GM18873 (cell line): Measurements from ENCODE around the gene ADGRL3.

ENCODE experiments used
- ATAC-seq: cut with Tn5 transposase; IDR thresholded peaks from one replicate; pipeline ENCODE4 v1.9.1; 2021; ENCODE audit warnings: mild to moderate bottlenecking, moderate library complexity, moderate number of reproducible peaks; ENCODE audit not compliant: unreplicated experiment, low FRiP score

ADGRL3 gene

DNA sequence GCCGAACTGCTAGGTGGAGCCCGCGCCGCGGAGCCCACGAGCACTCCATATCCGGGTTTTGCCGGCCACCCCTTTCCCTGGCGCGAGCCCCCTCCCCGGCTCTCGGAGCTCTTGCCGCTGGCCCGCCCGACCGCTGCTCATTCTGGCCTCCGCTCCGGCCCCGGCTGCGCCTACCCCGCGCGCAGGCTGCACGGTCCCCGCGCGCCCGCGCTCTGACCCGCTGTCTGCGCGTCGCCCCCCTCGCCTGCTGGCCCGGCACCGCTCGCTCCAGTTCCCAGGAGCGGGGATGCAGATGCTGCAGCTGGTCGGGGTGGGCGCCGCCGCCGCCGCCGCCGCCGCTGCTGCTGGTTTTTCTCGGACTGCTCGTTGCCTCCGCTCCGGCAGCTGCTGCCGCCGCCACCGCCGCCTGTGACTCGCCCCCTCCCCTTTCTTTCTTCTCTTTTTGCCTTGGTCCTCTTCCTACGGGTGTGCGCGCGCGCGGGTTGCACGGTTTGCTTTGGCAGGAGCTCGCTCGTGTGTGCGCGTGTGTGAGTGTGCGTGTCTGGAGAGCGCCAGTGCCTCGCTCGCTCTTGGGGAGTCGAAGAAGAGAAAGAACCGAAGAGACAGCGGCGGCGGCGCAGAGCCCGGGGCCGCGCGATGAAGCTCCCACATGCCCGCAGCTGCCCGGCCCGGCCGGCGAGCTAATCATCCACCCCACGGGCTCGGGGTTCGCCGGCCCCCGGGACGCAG, at the start of gene ADGRL3:
Gene ADGRL3 (plus strand): TSS at position 140 of the 729 bp plus-strand sequence.
- no peak for ATAC-seq

DNA sequence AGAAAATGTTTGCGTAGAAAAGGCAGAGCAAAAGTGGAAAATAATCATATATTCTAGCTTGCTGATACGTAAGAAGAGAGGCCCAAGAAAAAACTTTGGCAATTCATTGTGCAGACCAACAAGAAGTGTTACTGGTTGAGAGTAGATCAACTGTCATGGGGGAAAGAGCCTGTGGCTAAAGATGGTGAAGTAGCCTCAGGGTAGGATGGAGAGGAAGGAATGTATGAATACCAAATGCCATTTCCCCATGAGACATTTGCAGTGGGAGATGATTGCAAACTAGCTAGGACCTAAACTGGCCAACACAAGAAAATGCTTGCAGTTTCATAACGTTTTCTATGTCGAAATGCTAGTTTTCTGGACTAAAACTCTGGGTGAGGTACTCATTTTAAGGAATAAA, 47.7 kb upstream of the ADGRL3 start:
- ATAC-seq = no peak

DNA sequence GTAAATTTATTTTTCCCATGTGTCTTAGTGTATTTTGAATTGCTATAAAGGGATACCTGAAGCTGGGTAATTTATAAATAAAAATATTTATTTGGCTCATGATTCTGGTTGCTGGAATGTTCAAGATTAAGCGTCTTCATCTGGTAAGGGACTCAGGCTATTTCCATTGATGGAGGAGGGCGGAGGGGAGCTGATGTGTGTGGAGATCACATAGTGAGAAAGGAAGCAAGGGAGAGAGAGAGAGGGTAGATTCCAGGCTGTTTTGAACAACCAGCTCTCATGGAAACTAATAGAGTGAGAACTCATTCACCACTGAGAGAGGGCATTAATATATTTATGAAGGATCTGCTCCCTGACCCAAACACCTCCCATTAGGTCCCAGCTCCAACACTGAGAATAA, 39.6 kb upstream of the ADGRL3 start:
- ATAC-seq = no peak

DNA sequence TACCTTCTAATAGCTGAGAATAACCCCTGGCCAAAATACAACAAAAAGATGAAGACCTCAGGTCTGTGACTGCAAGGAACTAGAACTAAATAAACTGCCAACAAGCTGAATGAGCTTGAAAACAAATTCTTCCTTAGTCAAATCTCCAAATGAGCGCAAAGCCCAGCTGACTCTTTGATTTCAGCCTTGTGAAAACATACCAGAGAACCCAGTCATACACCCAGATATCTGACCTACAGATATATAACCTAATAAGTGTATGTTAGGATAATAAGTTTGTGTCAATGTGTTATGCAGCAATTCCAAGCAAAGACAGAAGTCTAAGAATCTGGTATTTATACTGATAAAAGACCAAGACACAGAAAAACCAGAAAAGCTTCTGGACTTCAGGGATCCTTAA, 38.0 kb upstream of the ADGRL3 start:
- no peak for ATAC-seq

DNA sequence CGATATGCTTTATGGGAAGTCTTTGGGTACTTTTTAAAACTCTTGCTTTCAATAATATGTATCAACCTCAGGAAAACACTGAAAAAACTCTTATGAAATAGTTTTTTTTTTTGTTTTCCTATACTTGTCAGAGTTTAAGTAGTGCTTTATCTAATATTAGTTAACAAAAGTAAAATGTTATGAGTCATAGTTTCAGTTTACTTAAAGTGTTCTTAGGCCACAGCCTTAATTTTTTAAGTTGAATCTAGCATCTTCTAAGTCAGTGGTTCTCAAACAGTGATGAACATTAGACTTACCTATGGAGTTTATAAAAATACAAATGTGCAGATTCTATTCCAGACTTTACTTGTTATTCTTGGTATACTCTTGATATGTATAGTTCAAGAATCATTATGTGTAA, 26.3 kb upstream of the ADGRL3 start:
- no peak for ATAC-seq

DNA sequence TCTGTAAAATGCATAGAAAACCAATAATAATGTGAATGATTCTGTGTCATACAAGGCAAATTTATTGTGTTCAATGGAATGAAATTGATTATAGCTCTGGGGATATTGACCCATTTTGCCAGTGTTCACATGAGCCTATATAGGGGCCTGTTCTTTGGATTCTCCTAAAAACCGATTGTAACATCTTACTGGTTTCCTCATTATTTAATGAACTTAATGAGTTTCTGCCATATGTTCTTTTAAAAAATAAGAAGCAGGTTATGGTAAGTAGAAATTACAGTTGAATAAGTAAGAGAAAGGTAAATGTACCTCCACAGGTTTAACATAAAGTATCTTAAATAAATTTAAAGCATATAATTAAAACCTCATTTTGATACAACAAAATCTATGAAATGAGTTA, 24.6 kb upstream of the ADGRL3 start:
- ATAC-seq = no peak

DNA sequence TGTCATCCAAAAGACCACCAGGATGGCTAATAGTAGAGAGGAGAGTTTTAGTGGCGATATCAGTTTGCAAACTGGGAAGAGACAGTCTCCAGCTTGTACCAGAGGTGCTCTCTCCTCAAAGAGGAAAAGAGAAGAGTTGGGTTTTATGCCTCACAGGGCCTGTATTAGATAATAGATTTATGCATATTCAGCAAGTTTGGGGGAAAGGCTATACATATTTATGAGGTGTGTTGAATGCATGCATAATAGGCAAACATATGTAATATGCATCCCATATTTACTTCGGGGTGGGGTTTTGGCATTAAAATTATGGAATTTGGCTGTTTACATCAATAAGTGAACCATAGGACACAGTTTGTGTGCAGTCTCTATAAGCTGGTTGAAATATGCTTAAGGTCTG, 22.8 kb upstream of the ADGRL3 start:
- ATAC-seq = no peak

DNA sequence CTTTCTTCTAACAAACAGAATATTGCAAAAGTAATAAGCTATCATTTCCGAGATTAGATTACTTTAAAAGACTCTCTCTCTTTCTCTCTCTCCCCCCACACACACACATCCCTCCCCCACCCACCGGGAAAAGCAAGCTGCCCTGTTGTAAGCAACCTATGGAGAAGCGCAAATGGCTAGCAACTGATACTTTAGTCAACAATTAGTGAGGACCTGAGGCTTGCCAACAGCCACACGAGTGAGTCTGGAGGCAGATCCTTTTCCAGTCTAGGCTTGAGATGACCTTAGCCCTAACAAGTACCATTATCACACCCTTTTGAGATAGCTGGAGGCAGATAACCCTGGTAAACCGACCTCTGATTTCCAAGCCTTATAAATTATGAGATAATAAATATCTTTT, 19.7 kb upstream of the ADGRL3 start:
- ATAC-seq = no peak

DNA sequence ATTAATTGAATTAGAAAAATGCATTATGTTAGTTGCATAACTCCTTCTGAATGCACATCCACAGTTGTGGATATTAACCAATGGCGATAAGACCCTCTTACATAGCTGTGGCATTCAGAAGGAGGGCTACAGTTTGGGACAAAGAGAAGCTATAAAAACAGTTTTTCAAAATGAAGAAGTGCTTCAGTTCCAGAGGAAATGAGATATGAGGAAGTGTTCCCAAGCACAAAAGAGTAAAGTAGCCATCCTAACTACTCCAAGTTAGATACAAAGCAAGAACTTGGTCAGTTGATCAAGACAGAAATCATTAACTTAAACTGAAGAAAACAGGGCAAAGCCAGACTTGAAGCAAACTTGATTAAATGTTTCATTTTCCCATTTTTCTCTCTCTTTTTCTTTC, 17.2 kb upstream of the ADGRL3 start:
- ATAC-seq = no peak

DNA sequence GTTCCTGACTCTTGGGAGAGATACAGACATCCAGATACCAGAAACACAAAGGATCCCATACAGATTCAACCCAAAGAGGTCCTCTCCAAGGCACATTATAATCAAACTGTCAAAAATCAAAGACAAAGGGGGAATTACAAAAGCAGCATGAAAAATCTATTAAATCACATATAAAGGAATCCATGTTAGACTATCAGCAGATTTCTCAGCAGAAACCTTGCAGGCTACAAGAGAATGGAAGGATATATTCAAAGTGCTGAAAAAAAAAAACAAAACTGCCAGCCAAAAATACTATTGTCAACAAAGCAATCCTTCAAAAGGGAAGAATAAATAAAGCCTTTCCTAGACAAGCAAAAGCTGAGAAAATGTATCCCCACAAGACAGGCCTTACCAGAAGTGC, 14.8 kb upstream of the ADGRL3 start:
- no peak for ATAC-seq

DNA sequence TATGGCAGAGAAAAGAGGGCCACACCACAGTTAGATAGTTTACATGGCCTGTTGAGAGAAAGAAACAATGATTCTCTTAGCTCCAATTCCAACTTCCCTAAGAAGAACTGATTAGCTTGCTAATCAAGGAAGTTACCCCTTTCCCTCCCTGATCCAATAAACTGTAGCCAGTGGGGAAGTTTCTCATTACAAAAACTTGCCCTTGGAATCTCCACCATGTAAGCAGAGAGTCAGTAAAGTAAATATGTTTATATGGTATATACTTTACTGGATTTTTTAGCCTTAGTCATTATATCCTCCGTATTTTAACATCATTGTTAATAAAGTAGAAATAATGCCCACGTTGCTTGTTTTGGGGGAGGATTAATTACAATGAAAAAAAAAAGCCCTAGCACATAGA, 7.7 kb upstream of the ADGRL3 start:
- no peak for ATAC-seq

DNA sequence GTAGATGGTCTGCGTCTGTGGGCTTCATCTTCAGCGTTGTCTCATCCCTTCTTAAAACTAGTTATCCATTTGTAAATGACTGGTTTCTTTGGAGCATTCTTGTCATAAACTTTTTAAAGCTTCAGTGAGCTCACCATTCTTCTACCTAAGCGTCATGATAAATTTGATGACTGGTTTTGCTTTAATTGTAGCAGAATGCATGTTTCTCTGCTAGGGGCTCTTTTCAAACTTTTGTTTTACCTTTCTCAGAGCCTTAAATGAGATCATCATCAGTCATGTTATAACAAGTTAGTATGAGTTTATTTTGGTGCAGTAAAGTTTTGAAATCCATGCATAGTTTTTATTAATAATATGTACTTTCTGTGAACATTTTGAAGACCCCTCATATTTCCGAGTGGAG, 6.3 kb upstream of the ADGRL3 start:
- ATAC-seq = no peak

DNA sequence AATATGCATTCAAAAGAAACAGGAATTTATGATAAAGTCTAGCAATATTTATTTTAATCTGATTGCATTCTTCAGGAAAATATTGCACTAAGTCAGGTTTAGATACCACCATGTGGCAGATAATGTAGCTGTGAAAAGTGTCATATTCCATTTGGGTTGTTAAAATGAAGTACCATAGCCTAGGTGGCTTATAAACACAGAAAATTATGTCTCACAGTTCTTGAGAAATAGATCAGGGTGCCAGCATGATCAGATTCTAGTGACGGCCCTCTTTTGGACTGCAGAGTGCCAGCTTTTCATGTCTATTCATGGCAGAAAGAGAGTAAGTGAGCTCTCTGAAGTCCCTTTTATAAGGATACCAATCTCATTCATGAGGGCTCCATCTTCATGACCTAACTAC, 5.6 kb upstream of the ADGRL3 start:
- no peak for ATAC-seq

DNA sequence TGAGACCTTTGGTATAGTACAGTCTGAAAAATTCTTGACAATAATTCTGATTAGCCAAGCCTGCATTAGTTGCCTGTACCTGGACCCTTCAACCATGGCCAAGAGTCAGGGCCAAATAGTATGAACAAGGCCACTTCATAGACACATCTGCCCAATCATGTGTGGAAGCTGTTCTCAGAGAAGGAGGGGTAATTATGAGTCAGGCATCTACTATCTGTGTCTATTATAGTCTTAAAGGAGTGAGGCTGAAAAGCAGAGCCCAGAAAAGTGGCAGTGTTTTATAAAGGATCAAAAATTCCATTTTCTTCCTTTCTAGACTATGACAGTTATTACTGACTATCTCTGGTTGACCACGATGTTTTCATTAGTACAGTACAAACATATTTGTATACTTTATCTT, 5.0 kb upstream of the ADGRL3 start:
- no peak for ATAC-seq

DNA sequence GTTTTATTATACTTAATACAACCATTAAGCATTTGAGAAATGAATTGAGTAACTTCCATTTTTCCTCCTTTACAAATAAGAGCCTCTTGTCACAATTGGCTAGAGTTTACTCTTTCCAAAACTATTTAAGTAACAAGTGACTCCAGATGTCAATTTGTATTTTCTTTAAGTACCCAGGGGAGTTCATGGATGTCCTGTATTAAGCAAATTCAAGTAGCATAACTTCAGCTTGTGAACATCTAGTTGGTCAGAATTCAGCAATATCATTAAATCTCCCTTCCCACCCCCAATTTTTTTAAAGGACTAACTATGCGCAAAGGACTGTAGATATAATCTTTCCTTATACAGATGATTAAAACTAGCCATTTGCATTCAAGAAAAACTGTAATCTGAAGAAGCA, 1.4 kb upstream of the ADGRL3 start:
- no peak for ATAC-seq

DNA sequence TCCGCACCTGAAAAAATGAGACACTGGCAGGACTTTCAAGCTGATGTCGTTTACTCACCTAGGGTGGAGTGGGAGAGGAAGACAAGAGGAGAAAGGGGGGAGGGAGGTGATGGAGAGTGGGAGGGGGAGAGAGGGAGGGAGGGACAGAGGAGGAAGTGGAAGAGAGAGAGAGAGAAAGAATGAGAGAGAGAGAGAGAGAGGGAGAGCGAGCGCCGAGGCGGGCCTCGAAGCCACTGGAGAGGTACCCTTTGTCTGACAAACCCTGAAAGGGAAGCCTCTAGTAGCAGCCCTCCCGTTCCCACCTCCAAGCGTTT, 296 bp upstream of the ADGRL3 start:
- no peak for ATAC-seq

DNA sequence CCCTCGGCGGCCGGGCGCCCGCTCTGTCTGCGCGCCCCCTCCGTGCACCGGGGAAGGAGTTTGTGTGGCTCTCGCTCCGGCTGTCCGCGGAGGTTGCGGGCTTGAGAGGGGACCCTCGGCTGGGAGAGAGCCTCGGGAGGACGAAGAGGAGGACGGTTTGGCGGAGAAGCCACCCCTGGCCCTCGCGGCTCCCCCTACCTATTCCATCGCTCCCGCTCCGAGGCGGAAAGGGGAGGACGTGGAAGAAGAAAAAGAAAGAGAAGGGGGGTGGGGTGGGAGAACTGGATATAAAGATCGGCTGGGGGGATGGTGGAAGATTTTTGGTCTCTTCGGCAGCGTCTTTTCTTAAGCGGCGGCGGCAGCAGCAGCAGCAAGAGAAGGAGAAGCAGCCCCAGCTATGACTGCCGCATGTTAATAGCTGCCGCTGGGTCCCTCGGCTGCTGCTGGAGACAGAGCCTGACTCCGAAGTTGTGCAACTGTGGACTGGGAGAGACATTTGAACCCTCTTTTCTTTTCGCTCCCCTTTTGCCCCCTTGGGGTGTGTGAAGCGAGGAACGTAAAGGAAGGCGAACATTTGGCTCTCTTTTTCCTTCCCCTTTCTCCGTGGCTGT, 895 bp downstream of the ADGRL3 start:
- ATAC-seq = no peak

DNA sequence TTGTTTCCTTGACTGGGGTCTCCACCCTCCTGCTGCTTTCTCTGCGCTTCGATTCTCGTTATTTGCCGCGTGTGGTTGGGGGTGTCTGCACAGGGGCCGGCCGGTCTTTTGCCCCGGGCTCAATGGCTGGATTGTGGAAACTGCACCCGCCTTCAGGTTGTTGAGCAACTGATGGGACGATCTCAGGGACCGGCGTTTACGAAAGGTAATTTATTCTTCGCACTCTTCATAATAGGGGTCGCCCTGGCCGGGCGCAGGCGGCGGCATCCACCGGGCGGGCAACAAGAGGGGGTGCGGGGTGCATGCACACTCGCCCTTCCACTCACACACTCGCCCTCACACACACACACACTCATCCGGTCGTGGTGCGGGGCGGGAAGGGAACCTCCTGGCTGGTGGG, 1.4 kb downstream of the ADGRL3 start:
- no peak for ATAC-seq

DNA sequence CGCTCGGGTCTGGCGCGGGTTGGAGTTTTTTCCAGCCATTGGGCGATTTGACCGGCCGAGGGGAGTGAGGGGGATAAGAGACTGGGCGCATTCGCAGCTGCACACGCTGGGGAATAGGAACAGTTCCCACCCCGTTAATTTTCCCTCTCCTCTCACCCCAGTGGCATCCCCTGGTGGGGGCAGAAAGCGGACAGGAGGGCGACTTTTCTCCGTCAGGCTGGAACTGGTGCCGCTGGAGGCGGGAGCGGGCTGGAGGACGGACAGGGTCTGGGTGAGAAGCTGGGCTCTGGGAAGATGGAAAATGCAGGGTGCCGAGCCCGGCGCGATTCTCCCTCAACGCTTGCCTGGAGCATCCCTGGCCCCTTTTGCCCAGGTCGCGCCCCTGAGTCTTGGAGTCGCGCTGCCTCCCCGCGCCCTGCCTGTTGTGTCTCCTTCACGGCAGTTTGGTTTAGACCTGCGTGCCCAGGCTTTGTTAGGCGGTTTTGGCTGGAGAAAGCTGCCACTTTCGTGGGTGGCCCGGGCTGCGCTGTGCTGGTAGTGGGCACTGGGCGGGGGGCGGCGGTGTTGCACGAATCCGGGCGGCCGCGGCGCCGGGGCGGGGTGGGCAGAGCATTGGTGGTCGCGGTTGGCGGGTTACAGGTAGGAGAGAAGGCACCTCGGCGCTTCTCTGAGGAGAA, 2.0 kb downstream of the ADGRL3 start:
- no peak for ATAC-seq

DNA sequence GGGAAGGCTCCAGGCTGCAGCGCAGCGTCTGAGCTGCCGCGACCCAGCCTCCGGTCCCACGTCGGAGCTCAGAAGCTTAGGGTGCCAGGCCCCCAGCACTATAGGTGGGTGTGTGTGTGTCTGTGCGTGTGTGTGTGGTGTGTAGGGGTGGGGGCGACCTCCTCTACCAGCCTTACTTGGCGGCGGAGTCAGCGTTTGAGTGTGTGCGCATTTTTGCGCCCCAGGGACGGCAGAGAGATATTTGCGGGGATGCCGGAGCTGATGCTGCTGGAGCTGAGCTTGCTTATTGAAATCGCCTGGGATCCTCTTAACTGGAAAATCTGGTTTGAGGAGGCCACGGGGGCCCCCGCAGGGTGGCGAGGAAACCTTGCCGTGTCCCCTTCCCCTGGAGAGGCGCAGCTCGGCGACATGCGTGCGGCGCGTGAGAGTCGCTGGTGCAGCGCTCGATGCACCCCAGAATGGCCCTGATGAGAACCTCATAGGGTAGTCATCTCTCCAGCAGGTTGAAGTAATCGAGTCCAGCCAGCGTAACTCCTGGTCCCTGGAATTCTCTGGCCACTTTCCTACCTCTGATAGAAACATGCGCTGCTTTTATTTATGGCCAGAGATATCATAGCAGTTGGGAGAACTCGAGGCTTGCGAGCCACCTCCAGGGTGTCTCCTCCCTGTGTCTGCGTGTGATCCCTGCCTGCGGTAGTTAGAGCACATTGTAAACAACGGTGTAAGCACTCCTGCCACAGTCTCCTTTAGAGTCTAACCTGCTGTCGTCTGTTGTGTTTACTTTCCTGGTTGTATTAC, 2.7 kb downstream of the ADGRL3 start:
- no peak for ATAC-seq

DNA sequence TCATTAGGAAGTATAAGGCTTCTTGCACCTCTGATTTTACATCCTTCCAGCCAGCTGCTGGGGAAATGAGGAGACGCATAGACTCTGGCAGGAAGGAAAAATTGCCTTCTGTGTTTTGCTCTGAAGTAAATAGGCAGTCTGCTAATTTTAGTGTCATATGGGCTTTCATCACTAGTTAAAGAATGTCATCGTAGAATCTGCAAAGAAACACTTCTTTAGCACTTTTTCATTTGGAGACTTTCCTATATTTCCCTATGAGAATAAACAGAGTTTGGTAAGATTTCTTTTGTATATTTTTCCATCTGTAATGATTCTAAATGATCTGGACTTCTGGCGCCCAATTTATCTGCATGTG, 3.3 kb downstream of the ADGRL3 start:
- no peak for ATAC-seq
